HCT116 (cell line): Measurements from ENCODE around the gene LSM4. TPM values are rescaled to one million over a fixed set of nuclear protein-coding genes. Genes with fewer than 3 reads are reported as not detected.

Experiments
- ATAC-seq: fragments of 200-7000 bp; cut with Tn5 transposase; 2 replicates; pipeline ENCODE4 v1.9.1; 2020; ENCODE audit warnings: mild to moderate bottlenecking, moderate library complexity
- BruUV-seq: library from RNA; stranded (reverse); fragments of 400-500 nt; replicated peaks from 2 replicates; lab custom pipeline; 2021; lab: Mats Ljungman, UMichigan
- CTCF ChIA-PET: fragments of 300-600 bp; sonication (Branson Sonifier 250); formaldehyde crosslinking; loops from one replicate; lab custom pipeline; 2021; ENCODE audit warnings: antibody characterized with exemption; lab: Charles Lee
- POLR2A ChIA-PET: fragments of 300-600, 350-600 bp; sonication (Branson Sonifier 250); formaldehyde crosslinking; loops from one replicate; lab custom pipeline; 2021; ENCODE audit warnings: antibody characterized with exemption; lab: Charles Lee
- RAD21 ChIA-PET, 2 experiments: fragments of 300-600 bp; sonication (Branson Sonifier 250); formaldehyde crosslinking; loops; one replicate each; lab custom pipeline; 2023; ENCODE audit warnings: low total read pairs in 2 of 2; ENCODE audit not compliant: uncharacterized antibody in 2 of 2, unreplicated experiment in 2 of 2, low non-redundant PET in 1 of 2; lab: Charles Lee
- DNase-seq: peaks from one replicate; pipeline ENCODE4 v3.0.0-alpha.2; 2010; ENCODE audit warnings: low read depth, low spot score
- H2AFZ ChIP-seq: fragments of 200-600 bp; shearing (Covaris generic), sonication (generic); 2 replicates; pipeline ENCODE4 v1.6.1; 2017; ENCODE audit warnings: low read depth, mixed run types, mixed read lengths, antibody characterized with exemption, low read length; ENCODE audit not compliant: poor library complexity, severe bottlenecking
- H3K27ac ChIP-seq: 2 replicates; pipeline ENCODE4 v1.5.1; 2012; ENCODE audit warnings: low read depth, low read length
- H3K27me3 ChIP-seq: fragments of 200-600 bp; sonication (generic); 2 replicates; pipeline ENCODE4 v1.6.1; 2016; ENCODE audit warnings: mixed run types, low read length, mixed read lengths; ENCODE audit not compliant: insufficient read depth
- H3K36me3 ChIP-seq, 2 experiments: fragments of 200-500 bp in 1 of 2; fragments of 200-600 bp in 1 of 2; sonication (Bioruptor generic) in 1 of 2; sonication (generic) in 1 of 2; 2 replicates each; pipeline versions ENCODE4 v1.5.1 to v1.6.1; 2014 to 2016; ENCODE audit warnings: low read length in 2 of 2, inconsistent platforms in 1 of 2, mixed read lengths in 1 of 2, mixed run types in 1 of 2; ENCODE audit not compliant: insufficient read depth in 2 of 2, control insufficient read depth in 1 of 2
- H3K4me1 ChIP-seq, 2 experiments: fragments of 200-600 bp in 1 of 2; sonication (generic) in 1 of 2; 2 replicates each; pipeline versions ENCODE4 v1.5.1 to v1.6.1; 2012 to 2017; ENCODE audit warnings: low read length in 2 of 2, inconsistent platforms in 1 of 2, mild to moderate bottlenecking in 1 of 2, mixed read lengths in 1 of 2, mixed run types in 1 of 2, moderate library complexity in 1 of 2; ENCODE audit not compliant: insufficient read depth in 2 of 2, control insufficient read depth in 1 of 2
- H3K4me2 ChIP-seq: fragments of 200-600 bp; sonication (generic); 2 replicates; pipeline ENCODE4 v1.6.1; 2017; ENCODE audit warnings: mixed run types, low read length, mixed read lengths
- H3K4me3 ChIP-seq, 2 experiments: fragments of 200-600 bp in 1 of 2; sonication (generic) in 1 of 2; replicated peaks in 1 of 2; 2 replicates each; pipeline ENCODE4 v1.5.1; 2011 to 2016; ENCODE audit warnings: low read length in 2 of 2, control low read depth in 1 of 2, low read depth in 1 of 2, mild to moderate bottlenecking in 1 of 2, mixed read lengths in 1 of 2, mixed run types in 1 of 2
- H3K79me2 ChIP-seq: fragments of 200-600 bp; sonication (generic); 2 replicates; pipeline ENCODE4 v1.6.1; 2017; ENCODE audit warnings: mild to moderate bottlenecking, mixed run types, low read length, moderate library complexity, mixed read lengths; ENCODE audit not compliant: insufficient read depth
- H3K9ac ChIP-seq: fragments of 200-600 bp; sonication (generic); 2 replicates; pipeline ENCODE4 v1.6.1; 2016; ENCODE audit warnings: low read length, mixed read lengths
- H3K9me2 ChIP-seq: fragments of 200-600 bp; sonication (generic), shearing (Covaris generic); 2 replicates; pipeline ENCODE4 v1.6.1; 2017; ENCODE audit warnings: mixed run types, mild to moderate bottlenecking, moderate library complexity; ENCODE audit not compliant: insufficient read depth
- H3K9me3 ChIP-seq, 2 experiments: fragments of 200-500 bp in 1 of 2; fragments of 200-600 bp in 1 of 2; sonication (Bioruptor generic) in 1 of 2; sonication (generic) in 1 of 2; 2 replicates each; pipeline ENCODE4 v1.6.1; 2014 to 2017; ENCODE audit warnings: low read length in 2 of 2, mixed read lengths in 2 of 2, inconsistent platforms in 1 of 2, low read depth in 1 of 2, mild to moderate bottlenecking in 1 of 2, mixed run types in 1 of 2, moderate library complexity in 1 of 2; ENCODE audit not compliant: control insufficient read depth in 1 of 2, insufficient read depth in 1 of 2
- H4K20me1 ChIP-seq: fragments of 200-600 bp; sonication (generic), shearing (Covaris generic); 2 replicates; pipeline ENCODE4 v1.6.1; 2017; ENCODE audit warnings: mixed run types, mild to moderate bottlenecking, moderate library complexity; ENCODE audit not compliant: insufficient read depth
- CBX3 ChIP-seq: IDR thresholded peaks from 2 replicates; pipeline ENCODE4 v1.6.1; 2012; ENCODE audit warnings: low read depth
- CEBPB ChIP-seq: IDR thresholded peaks from 2 replicates; pipeline ENCODE4 v1.6.1; 2012; ENCODE audit warnings: low read depth
- EGR1 ChIP-seq: IDR thresholded peaks from 2 replicates; pipeline ENCODE4 v1.6.1; 2012; ENCODE audit warnings: low read depth
- ELF1 ChIP-seq: IDR thresholded peaks from 2 replicates; pipeline ENCODE4 v1.6.1; 2012; ENCODE audit warnings: low read depth, borderline replicate concordance
- EZH2 ChIP-seq: fragments of 200-600 bp; sonication (generic); IDR thresholded peaks from 2 replicates; pipeline ENCODE4 v1.6.1; 2017; ENCODE audit warnings: antibody characterized with exemption, mixed run types
- JUND ChIP-seq: IDR thresholded peaks from 2 replicates; pipeline ENCODE4 v1.6.1; 2012
- POLR2AphosphoS5 ChIP-seq: IDR thresholded peaks from 2 replicates; pipeline ENCODE4 v1.6.1; 2011; ENCODE audit warnings: mild to moderate bottlenecking, low read depth, low read length, moderate library complexity
- SP1 ChIP-seq: IDR thresholded peaks from 2 replicates; pipeline ENCODE4 v1.6.1; 2012; ENCODE audit warnings: low read depth
- TCF7L2 ChIP-seq: IDR thresholded peaks from 2 replicates; pipeline ENCODE4 v1.7.0; 2011; ENCODE audit warnings: borderline replicate concordance, inconsistent platforms; ENCODE audit not compliant: insufficient read depth, insufficient read length; ENCODE audit errors: extremely low read depth
- ZFX ChIP-seq: fragments of 450-650 bp; IDR thresholded peaks from 2 replicates; pipeline ENCODE4 v1.6.1; 2017
- ZNF274 ChIP-seq: fragments of 200-500 bp; sonication (Bioruptor generic); IDR thresholded peaks from 2 replicates; pipeline ENCODE4 v1.6.1; 2014; ENCODE audit warnings: mild to moderate bottlenecking, low read depth, low read length, inconsistent platforms
- intact Hi-C: fragments of 100-400 bp; cut with micrococcal nuclease; formaldehyde crosslinking; loops from 2 replicates; pipeline ENCODE4 v1.10.0; 2022
- total RNA-seq: library from RNA; stranded (reverse); gene quantifications from one replicate; pipeline ENCODE4 v1.2.1, GENCODE V29; 2021; ENCODE audit not compliant: unreplicated experiment
- TF ChIP-seq, protein P1 (sequence below): IDR thresholded peaks from 2 replicates; pipeline ENCODE4 v1.6.1; 2011; ENCODE audit warnings: mild to moderate bottlenecking, low read length, moderate library complexity; ENCODE audit not compliant: insufficient replicate concordance; ENCODE audit errors: extremely low read depth
- TF ChIP-seq, protein P2 (sequence below), 3 experiments: fragments of 200-600 bp in 1 of 3; sonication (generic) in 1 of 3; IDR thresholded peaks in 2 of 3; conservative IDR thresholded peaks in 1 of 3; 2 replicates each; pipeline ENCODE4 v1.5.1; 2012 to 2017; ENCODE audit warnings: low read depth in 2 of 3, low read length in 2 of 3, antibody characterized with exemption in 1 of 3, borderline replicate concordance in 1 of 3, control low read depth in 1 of 3, mild to moderate bottlenecking in 1 of 3, mixed read lengths in 1 of 3, mixed run types in 1 of 3, moderate library complexity in 1 of 3; ENCODE audit not compliant: insufficient read depth in 1 of 3
- TF ChIP-seq, protein P3 (sequence below): IDR thresholded peaks from 2 replicates; pipeline ENCODE4 v1.6.1; 2012
- TF ChIP-seq, protein P4 (sequence below): IDR thresholded peaks from 2 replicates; pipeline ENCODE4 v1.6.1; 2012
- TF ChIP-seq, protein P5 (sequence below): IDR thresholded peaks from 2 replicates; pipeline ENCODE4 v1.6.1; 2012; ENCODE audit warnings: low read depth

Gene LSM4
- total RNA-seq, 1 experiment from 2014 or later = 400 TPM

DNA sequence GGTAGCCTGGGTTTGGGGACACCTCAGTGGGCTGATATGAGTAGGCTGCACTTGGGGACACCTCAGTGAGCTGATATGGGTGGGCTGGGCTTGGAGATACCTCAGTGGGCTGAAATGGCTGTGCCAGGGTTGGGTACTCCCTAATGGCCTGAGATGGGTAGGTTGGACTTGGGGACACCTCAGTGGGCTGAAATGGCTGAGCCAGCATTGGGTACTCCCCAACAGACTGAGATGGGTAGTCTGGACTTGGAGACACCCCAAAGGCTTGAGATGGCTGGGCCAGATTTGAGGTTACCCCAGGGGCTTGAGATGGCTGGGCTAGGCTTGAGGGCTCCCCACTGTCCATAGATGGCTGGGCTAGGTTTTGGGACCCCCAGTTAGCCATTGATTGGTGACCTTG, 60.7 kb downstream of the LSM4 start:
- Histone ChIP-seq H3K9ac (no peak overlapping the region), H3K27ac (no peak overlapping the region), H3K36me3 (no peaks in the 10 kb centered on the region), H3K27me3 (no peaks in the 10 kb centered on the region), H3K4me3 (no peak overlapping the region), H3K9me3 (no peaks in the 10 kb centered on the region), H3K4me2 (no peak overlapping the region), H2AFZ (no peak overlapping the region), H4K20me1 (no peaks in the 10 kb centered on the region), H3K9me2 (no peaks in the 10 kb centered on the region), H3K79me2 (no peaks in the 10 kb centered on the region), H3K4me1 (no peaks in the 10 kb centered on the region)
- no peak for ATAC-seq
- no peak for DNase-seq
- ChIA-PET RAD21 (interaction anchor here in 1 of 2 experiments (0.6 kb wide), 1 partner anchor 11 kb away, joined by 3 read pairs; no protein-coding TSS in a partner anchor), CTCF (no interaction called here), POLR2A (interaction anchor here (1.5 kb wide), 1 partner anchor 61 kb away, joined by 3 read pairs; the partner anchor contains the start of gene LSM4)
- no TSS peak for BruUV-seq
- intact Hi-C loops = no loop called here
- no peak for TF ChIP-seq CBX3
- no peak for TF ChIP-seq EZH2
- TF ChIP-seq ZNF274 = no peak
- TF ChIP-seq SP1 = no peak
- no peak for TF ChIP-seq JUND
- TF ChIP-seq EGR1 = no peak
- TF ChIP-seq ELF1 = no peak
- TF ChIP-seq, protein P1, sequence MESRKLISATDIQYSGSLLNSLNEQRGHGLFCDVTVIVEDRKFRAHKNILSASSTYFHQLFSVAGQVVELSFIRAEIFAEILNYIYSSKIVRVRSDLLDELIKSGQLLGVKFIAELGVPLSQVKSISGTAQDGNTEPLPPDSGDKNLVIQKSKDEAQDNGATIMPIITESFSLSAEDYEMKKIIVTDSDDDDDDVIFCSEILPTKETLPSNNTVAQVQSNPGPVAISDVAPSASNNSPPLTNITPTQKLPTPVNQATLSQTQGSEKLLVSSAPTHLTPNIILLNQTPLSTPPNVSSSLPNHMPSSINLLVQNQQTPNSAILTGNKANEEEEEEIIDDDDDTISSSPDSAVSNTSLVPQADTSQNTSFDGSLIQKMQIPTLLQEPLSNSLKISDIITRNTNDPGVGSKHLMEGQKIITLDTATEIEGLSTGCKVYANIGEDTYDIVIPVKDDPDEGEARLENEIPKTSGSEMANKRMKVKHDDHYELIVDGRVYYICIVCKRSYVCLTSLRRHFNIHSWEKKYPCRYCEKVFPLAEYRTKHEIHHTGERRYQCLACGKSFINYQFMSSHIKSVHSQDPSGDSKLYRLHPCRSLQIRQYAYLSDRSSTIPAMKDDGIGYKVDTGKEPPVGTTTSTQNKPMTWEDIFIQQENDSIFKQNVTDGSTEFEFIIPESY = no peak
- TF ChIP-seq, protein P2, sequence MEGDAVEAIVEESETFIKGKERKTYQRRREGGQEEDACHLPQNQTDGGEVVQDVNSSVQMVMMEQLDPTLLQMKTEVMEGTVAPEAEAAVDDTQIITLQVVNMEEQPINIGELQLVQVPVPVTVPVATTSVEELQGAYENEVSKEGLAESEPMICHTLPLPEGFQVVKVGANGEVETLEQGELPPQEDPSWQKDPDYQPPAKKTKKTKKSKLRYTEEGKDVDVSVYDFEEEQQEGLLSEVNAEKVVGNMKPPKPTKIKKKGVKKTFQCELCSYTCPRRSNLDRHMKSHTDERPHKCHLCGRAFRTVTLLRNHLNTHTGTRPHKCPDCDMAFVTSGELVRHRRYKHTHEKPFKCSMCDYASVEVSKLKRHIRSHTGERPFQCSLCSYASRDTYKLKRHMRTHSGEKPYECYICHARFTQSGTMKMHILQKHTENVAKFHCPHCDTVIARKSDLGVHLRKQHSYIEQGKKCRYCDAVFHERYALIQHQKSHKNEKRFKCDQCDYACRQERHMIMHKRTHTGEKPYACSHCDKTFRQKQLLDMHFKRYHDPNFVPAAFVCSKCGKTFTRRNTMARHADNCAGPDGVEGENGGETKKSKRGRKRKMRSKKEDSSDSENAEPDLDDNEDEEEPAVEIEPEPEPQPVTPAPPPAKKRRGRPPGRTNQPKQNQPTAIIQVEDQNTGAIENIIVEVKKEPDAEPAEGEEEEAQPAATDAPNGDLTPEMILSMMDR (IDR thresholded peaks at IDR 0.05 in 2 of 3, conservative IDR thresholded peaks at IDR 0.05 in 1 of 3; ENCODE audit: borderline replicate concordance in 1 of 3, insufficient read depth in 1 of 3, low read depth in 2 of 3, low read length in 2 of 3) = no peak
- TF ChIP-seq, protein P3, sequence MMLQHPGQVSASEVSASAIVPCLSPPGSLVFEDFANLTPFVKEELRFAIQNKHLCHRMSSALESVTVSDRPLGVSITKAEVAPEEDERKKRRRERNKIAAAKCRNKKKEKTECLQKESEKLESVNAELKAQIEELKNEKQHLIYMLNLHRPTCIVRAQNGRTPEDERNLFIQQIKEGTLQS = no peak
- TF ChIP-seq, protein P4, sequence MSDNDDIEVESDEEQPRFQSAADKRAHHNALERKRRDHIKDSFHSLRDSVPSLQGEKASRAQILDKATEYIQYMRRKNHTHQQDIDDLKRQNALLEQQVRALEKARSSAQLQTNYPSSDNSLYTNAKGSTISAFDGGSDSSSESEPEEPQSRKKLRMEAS = no peak
- no peak for TF ChIP-seq POLR2AphosphoS5
- no peak for TF ChIP-seq ZFX
- no peak for TF ChIP-seq TCF7L2
- TF ChIP-seq, protein P5, sequence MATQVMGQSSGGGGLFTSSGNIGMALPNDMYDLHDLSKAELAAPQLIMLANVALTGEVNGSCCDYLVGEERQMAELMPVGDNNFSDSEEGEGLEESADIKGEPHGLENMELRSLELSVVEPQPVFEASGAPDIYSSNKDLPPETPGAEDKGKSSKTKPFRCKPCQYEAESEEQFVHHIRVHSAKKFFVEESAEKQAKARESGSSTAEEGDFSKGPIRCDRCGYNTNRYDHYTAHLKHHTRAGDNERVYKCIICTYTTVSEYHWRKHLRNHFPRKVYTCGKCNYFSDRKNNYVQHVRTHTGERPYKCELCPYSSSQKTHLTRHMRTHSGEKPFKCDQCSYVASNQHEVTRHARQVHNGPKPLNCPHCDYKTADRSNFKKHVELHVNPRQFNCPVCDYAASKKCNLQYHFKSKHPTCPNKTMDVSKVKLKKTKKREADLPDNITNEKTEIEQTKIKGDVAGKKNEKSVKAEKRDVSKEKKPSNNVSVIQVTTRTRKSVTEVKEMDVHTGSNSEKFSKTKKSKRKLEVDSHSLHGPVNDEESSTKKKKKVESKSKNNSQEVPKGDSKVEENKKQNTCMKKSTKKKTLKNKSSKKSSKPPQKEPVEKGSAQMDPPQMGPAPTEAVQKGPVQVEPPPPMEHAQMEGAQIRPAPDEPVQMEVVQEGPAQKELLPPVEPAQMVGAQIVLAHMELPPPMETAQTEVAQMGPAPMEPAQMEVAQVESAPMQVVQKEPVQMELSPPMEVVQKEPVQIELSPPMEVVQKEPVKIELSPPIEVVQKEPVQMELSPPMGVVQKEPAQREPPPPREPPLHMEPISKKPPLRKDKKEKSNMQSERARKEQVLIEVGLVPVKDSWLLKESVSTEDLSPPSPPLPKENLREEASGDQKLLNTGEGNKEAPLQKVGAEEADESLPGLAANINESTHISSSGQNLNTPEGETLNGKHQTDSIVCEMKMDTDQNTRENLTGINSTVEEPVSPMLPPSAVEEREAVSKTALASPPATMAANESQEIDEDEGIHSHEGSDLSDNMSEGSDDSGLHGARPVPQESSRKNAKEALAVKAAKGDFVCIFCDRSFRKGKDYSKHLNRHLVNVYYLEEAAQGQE = no peak
- no peak for TF ChIP-seq CEBPB
